K562 (cell line): ENCODE data around the gene CASP5.

ENCODE experiments used
- BRCA1 ChIP-seq, 2 experiments: fragments of 450-650 bp in 1 of 2; sonication (generic) in 1 of 2; formaldehyde crosslinking in 1 of 2; IDR thresholded peaks; 2 replicates each; pipeline versions ENCODE4 v1.5.0 to v1.6.1; 2017 to 2020; ENCODE audit warnings: mild to moderate bottlenecking in 1 of 2, missing genetic modification reagents in 1 of 2
- GATA2 ChIP-seq: sonication (generic); formaldehyde crosslinking; IDR thresholded peaks from 2 replicates; pipeline ENCODE4 v1.4.0; 2020; ENCODE audit warnings: mild to moderate bottlenecking, missing genetic modification reagents
- HMG20B ChIP-seq: fragments of 250-450 bp; sonication (Bioruptor Pico); IDR thresholded peaks from 2 replicates; pipeline ENCODE4 v1.5.0; 2021; ENCODE audit warnings: mild to moderate bottlenecking
- JUNB ChIP-seq: fragments of 450-650 bp; formaldehyde crosslinking; conservative IDR thresholded peaks from 2 replicates; pipeline ENCODE4 v1.4.0; 2020; ENCODE audit warnings: mild to moderate bottlenecking
- LEF1 ChIP-seq: fragments of 450-650 bp; IDR thresholded peaks from 2 replicates; pipeline ENCODE4 v1.6.1; 2016; ENCODE audit warnings: mild to moderate bottlenecking
- MAFK ChIP-seq: IDR thresholded peaks from 2 replicates; pipeline ENCODE4 v1.6.1; 2011; ENCODE audit warnings: low read length, improper control_type of control experiment
- MAZ ChIP-seq, 2 experiments: fragments of 450-650 bp in 1 of 2; sonication (generic) in 1 of 2; formaldehyde crosslinking; IDR thresholded peaks in 1 of 2; conservative IDR thresholded peaks in 1 of 2; 2 replicates each; pipeline versions ENCODE4 v1.4.0 to v1.5.0; 2020; ENCODE audit warnings: mild to moderate bottlenecking in 1 of 2, missing genetic modification reagents in 1 of 2
- PHF21A ChIP-seq: fragments of 450-650 bp; IDR thresholded peaks from 2 replicates; pipeline ENCODE4 v1.6.1; 2017; ENCODE audit warnings: low read depth, borderline replicate concordance
- SIX5 ChIP-seq, 2 experiments: IDR thresholded peaks; 2 replicates each; pipeline ENCODE4 v1.6.1; 2011; ENCODE audit warnings: low read length in 2 of 2, borderline replicate concordance in 1 of 2, low read depth in 1 of 2, mild to moderate bottlenecking in 1 of 2, moderate library complexity in 1 of 2; ENCODE audit not compliant: insufficient read depth in 1 of 2
- ZNF274 ChIP-seq: IDR thresholded peaks from 2 replicates; pipeline ENCODE4 v1.6.1; 2011; ENCODE audit warnings: low read depth, mild to moderate bottlenecking, low read length, moderate library complexity, borderline replicate concordance
- TF ChIP-seq, protein P1 (sequence below): fragments of 250-450 bp; sonication (Bioruptor Pico); IDR thresholded peaks from 2 replicates; pipeline ENCODE4 v1.4.0; 2020; ENCODE audit warnings: mild to moderate bottlenecking, moderate library complexity
- TF ChIP-seq, protein P2 (sequence below): sonication (generic); formaldehyde crosslinking; IDR thresholded peaks from 2 replicates; pipeline ENCODE4 v1.8.0; 2022; ENCODE audit warnings: missing genetic modification reagents, mild to moderate bottlenecking, borderline replicate concordance
- TF ChIP-seq, protein P3 (sequence below): sonication (generic); formaldehyde crosslinking; IDR thresholded peaks from 2 replicates; pipeline ENCODE4 v1.5.0; 2020; ENCODE audit warnings: missing genetic modification reagents
- TF ChIP-seq, protein P4 (sequence below), 2 experiments: IDR thresholded peaks in 1 of 2; conservative IDR thresholded peaks in 1 of 2; 2 replicates each; pipeline ENCODE4 v1.6.1; 2016; ENCODE audit warnings: low read depth in 2 of 2, mild to moderate bottlenecking in 1 of 2, missing compliant biosample characterization in 1 of 2, missing genetic modification characterization in 1 of 2, moderate library complexity in 1 of 2

DNA sequence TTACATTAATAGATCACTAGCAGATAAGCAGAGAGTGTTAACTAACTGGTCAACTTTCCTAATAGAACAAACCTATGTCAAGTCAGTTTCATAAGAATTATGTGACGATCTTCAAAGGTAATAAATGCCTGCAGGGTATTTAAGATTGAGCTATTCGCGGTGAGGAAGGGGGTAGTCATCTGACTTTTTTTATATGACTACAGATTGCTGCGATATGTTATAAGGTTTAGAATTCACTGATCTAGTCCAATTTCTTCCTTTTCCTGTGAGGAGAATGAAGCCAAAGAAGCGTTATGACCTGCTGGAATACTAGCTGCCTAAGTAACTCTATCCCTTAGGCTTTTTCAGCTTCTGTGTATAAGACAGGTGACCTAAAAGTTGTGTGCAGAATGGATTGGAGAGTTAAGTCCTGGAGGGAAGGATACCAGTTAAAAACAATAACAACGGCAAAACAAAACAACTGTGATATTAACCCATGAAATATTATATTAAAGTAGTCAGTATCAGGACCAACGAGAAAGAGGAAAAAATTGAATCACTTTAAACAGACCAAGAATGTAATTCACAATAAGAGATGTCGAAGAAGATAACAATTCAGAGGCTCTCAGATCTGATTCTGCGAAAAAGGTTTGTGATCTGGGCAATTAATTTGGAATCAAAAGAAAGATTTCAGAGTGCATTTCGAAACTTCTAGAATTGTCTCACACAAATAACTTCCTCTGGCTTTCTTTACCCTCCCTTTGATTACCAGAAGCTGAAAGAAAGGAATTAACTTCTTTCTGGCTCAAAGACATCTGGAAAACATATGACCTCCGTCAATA lies 55.2 kb downstream of the CASP5 start:
- TF ChIP-seq SIX5 (IDR thresholded peaks at IDR 0.05; ENCODE audit: borderline replicate concordance in 1 of 2, insufficient read depth in 1 of 2, low read depth in 1 of 2, low read length in 2 of 2) (no peak), BRCA1 (IDR thresholded peaks at IDR 0.05) (no peak), BRCA1 (CRISPR knock-in tag; IDR thresholded peaks at IDR 0.05) (no peak), PHF21A (no peak), MAZ (CRISPR knock-in tag; conservative IDR thresholded peaks at IDR 0.05 in 1 of 2, IDR thresholded peaks at IDR 0.05 in 1 of 2) (no peak), MAFK (no peak), ZNF274 (no peak), LEF1 (no peak), JUNB (no peak), GATA2 (CRISPR knock-in tag) (no peak), HMG20B (CRISPR knock-in tag) (no peak)
- TF ChIP-seq, protein P1, sequence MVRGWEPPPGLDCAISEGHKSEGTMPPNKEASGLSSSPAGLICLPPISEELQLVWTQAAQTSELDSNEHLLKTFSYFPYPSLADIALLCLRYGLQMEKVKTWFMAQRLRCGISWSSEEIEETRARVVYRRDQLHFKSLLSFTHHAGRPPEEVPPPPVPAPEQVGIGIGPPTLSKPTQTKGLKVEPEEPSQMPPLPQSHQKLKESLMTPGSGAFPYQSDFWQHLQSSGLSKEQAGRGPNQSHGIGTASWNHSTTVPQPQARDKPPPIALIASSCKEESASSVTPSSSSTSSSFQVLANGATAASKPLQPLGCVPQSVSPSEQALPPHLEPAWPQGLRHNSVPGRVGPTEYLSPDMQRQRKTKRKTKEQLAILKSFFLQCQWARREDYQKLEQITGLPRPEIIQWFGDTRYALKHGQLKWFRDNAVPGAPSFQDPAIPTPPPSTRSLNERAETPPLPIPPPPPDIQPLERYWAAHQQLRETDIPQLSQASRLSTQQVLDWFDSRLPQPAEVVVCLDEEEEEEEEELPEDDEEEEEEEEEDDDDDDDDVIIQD (CRISPR knock-in tag): no peak
- TF ChIP-seq, protein P2, sequence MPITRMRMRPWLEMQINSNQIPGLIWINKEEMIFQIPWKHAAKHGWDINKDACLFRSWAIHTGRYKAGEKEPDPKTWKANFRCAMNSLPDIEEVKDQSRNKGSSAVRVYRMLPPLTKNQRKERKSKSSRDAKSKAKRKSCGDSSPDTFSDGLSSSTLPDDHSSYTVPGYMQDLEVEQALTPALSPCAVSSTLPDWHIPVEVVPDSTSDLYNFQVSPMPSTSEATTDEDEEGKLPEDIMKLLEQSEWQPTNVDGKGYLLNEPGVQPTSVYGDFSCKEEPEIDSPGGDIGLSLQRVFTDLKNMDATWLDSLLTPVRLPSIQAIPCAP (CRISPR knock-in tag): no peak
- TF ChIP-seq, protein P3, sequence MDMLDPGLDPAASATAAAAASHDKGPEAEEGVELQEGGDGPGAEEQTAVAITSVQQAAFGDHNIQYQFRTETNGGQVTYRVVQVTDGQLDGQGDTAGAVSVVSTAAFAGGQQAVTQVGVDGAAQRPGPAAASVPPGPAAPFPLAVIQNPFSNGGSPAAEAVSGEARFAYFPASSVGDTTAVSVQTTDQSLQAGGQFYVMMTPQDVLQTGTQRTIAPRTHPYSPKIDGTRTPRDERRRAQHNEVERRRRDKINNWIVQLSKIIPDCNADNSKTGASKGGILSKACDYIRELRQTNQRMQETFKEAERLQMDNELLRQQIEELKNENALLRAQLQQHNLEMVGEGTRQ: no peak
- TF ChIP-seq, protein P4, sequence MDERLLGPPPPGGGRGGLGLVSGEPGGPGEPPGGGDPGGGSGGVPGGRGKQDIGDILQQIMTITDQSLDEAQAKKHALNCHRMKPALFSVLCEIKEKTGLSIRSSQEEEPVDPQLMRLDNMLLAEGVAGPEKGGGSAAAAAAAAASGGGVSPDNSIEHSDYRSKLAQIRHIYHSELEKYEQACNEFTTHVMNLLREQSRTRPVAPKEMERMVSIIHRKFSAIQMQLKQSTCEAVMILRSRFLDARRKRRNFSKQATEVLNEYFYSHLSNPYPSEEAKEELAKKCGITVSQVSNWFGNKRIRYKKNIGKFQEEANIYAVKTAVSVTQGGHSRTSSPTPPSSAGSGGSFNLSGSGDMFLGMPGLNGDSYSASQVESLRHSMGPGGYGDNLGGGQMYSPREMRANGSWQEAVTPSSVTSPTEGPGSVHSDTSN (CRISPR knock-in tag; IDR thresholded peaks at IDR 0.05; ENCODE audit: low read depth): no peak
- TF ChIP-seq, protein P4 (tag; conservative IDR thresholded peaks at IDR 0.05; ENCODE audit: low read depth): no peak
